GM12878 (cell line): ENCODE data around the gene ZBTB6.

ENCODE experiments used
- CBX3 ChIP-seq: fragments of 200-600 bp; sonication (generic); IDR thresholded peaks from 2 replicates; pipeline ENCODE4 v1.6.1; 2016; ENCODE audit warnings: low read depth, borderline replicate concordance
- CEBPB ChIP-seq, 2 experiments: fragments of 150-350 bp in 1 of 2; IDR thresholded peaks; 2 replicates each; pipeline ENCODE4 v1.6.1; 2012 to 2014; ENCODE audit warnings: low read depth in 2 of 2, low read length in 2 of 2, borderline replicate concordance in 1 of 2, inconsistent platforms in 1 of 2
- CREB1 ChIP-seq: IDR thresholded peaks from 2 replicates; pipeline ENCODE4 v1.6.1; 2012; ENCODE audit warnings: low read depth, mild to moderate bottlenecking, inconsistent platforms
- EZH2 ChIP-seq: IDR thresholded peaks from 2 replicates; pipeline ENCODE4 v1.6.1; 2012; ENCODE audit warnings: low read depth, mild to moderate bottlenecking, control low read depth, inconsistent platforms, low read length, borderline replicate concordance; ENCODE audit not compliant: control insufficient read depth
- GABPA ChIP-seq: IDR thresholded peaks from 2 replicates; pipeline ENCODE4 v1.6.1; 2014; ENCODE audit warnings: antibody characterized with exemption, low read depth, mild to moderate bottlenecking, inconsistent platforms
- POLR2A ChIP-seq: IDR thresholded peaks from 2 replicates; pipeline ENCODE4 v1.6.1; 2011; ENCODE audit warnings: low read depth, mild to moderate bottlenecking, low read length
- POU2F2 ChIP-seq: IDR thresholded peaks from 3 replicates; pipeline ENCODE4 v1.6.1; 2011; ENCODE audit warnings: low read depth, mild to moderate bottlenecking, low read length, borderline replicate concordance
- SIX5 ChIP-seq: IDR thresholded peaks from 2 replicates; pipeline ENCODE4 v1.6.1; 2011; ENCODE audit warnings: mild to moderate bottlenecking, low read depth, low read length, moderate library complexity; ENCODE audit not compliant: severe bottlenecking
- SP1 ChIP-seq: IDR thresholded peaks from one replicate; pipeline ENCODE4 v1.6.1; 2011; ENCODE audit warnings: low read depth, low read length
- TAF1 ChIP-seq: IDR thresholded peaks from 2 replicates; pipeline ENCODE4 v1.6.1; 2011; ENCODE audit warnings: mild to moderate bottlenecking, low read depth, low read length, borderline replicate concordance
- TF ChIP-seq, protein P1 (sequence below), 3 experiments: IDR thresholded peaks in 2 of 3; conservative IDR thresholded peaks in 1 of 3; 2 replicates each; pipeline ENCODE4 v1.5.1; 2011; ENCODE audit warnings: low read depth in 3 of 3, low read length in 3 of 3, mild to moderate bottlenecking in 3 of 3, control low read depth in 2 of 3, moderate library complexity in 2 of 3, inconsistent platforms in 1 of 3, mixed read lengths in 1 of 3; ENCODE audit not compliant: control insufficient read depth in 2 of 3, insufficient read depth in 1 of 3; ENCODE audit errors: extremely low read depth in 1 of 3
- TF ChIP-seq, protein P2 (sequence below): IDR thresholded peaks from 2 replicates; pipeline ENCODE4 v1.6.1; 2011; ENCODE audit warnings: low read depth, mild to moderate bottlenecking, low read length, moderate library complexity, borderline replicate concordance; ENCODE audit errors: extremely low read depth
- TF ChIP-seq, protein P3 (sequence below): fragments of 450-650 bp; formaldehyde crosslinking; IDR thresholded peaks from 2 replicates; pipeline ENCODE4 v1.5.0; 2022; ENCODE audit warnings: mild to moderate bottlenecking, missing genetic modification characterization
- TF ChIP-seq, protein P4 (sequence below): IDR thresholded peaks from 2 replicates; pipeline ENCODE4 v1.6.1; 2011; ENCODE audit warnings: low read depth, low read length, improper control_type of control experiment, borderline replicate concordance

DNA sequence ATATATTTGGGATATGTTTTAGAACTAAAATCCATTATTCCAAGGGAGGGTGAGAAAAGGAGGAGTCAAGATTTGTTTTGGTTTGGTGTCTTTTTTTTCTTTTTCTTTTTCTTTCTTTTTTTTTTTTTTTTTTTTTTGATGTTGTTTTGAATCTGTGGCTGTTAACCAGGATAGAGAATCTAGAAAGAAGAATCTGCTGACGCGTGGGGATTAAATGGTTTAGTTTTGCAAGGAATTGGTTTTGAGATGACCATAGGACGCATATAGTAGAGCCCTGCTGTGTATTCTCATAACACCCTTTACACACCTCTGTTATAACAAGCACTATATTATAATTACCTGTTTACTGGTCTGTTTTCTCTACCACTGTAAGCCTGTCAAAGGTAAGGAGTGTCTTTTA is 37.1 kb upstream of the ZBTB6 start:
- TF ChIP-seq GABPA, result no peak
- TF ChIP-seq, protein P1, sequence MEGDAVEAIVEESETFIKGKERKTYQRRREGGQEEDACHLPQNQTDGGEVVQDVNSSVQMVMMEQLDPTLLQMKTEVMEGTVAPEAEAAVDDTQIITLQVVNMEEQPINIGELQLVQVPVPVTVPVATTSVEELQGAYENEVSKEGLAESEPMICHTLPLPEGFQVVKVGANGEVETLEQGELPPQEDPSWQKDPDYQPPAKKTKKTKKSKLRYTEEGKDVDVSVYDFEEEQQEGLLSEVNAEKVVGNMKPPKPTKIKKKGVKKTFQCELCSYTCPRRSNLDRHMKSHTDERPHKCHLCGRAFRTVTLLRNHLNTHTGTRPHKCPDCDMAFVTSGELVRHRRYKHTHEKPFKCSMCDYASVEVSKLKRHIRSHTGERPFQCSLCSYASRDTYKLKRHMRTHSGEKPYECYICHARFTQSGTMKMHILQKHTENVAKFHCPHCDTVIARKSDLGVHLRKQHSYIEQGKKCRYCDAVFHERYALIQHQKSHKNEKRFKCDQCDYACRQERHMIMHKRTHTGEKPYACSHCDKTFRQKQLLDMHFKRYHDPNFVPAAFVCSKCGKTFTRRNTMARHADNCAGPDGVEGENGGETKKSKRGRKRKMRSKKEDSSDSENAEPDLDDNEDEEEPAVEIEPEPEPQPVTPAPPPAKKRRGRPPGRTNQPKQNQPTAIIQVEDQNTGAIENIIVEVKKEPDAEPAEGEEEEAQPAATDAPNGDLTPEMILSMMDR (IDR thresholded peaks at IDR 0.05 in 2 of 3, conservative IDR thresholded peaks at IDR 0.05 in 1 of 3; ENCODE audit: control insufficient read depth in 2 of 3, extremely low read depth in 1 of 3, insufficient read depth in 1 of 3, low read depth in 3 of 3, low read length in 3 of 3), result no peak
- TF ChIP-seq, protein P2, sequence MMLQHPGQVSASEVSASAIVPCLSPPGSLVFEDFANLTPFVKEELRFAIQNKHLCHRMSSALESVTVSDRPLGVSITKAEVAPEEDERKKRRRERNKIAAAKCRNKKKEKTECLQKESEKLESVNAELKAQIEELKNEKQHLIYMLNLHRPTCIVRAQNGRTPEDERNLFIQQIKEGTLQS, result no peak
- TF ChIP-seq CBX3, result no peak
- no peak for TF ChIP-seq POLR2A
- no peak for TF ChIP-seq SP1
- TF ChIP-seq EZH2, result no peak
- no peak for TF ChIP-seq SIX5
- TF ChIP-seq, protein P3, sequence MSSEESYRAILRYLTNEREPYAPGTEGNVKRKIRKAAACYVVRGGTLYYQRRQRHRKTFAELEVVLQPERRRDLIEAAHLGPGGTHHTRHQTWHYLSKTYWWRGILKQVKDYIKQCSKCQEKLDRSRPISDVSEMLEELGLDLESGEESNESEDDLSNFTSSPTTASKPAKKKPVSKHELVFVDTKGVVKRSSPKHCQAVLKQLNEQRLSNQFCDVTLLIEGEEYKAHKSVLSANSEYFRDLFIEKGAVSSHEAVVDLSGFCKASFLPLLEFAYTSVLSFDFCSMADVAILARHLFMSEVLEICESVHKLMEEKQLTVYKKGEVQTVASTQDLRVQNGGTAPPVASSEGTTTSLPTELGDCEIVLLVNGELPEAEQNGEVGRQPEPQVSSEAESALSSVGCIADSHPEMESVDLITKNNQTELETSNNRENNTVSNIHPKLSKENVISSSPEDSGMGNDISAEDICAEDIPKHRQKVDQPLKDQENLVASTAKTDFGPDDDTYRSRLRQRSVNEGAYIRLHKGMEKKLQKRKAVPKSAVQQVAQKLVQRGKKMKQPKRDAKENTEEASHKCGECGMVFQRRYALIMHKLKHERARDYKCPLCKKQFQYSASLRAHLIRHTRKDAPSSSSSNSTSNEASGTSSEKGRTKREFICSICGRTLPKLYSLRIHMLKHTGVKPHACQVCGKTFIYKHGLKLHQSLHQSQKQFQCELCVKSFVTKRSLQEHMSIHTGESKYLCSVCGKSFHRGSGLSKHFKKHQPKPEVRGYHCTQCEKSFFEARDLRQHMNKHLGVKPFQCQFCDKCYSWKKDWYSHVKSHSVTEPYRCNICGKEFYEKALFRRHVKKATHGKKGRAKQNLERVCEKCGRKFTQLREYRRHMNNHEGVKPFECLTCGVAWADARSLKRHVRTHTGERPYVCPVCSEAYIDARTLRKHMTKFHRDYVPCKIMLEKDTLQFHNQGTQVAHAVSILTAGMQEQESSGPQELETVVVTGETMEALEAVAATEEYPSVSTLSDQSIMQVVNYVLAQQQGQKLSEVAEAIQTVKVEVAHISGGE (CRISPR knock-in tag), result no peak
- TF ChIP-seq CREB1, result no peak
- no peak for TF ChIP-seq TAF1
- TF ChIP-seq POU2F2, result no peak
- TF ChIP-seq, protein P4, sequence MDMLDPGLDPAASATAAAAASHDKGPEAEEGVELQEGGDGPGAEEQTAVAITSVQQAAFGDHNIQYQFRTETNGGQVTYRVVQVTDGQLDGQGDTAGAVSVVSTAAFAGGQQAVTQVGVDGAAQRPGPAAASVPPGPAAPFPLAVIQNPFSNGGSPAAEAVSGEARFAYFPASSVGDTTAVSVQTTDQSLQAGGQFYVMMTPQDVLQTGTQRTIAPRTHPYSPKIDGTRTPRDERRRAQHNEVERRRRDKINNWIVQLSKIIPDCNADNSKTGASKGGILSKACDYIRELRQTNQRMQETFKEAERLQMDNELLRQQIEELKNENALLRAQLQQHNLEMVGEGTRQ, result no peak
- TF ChIP-seq CEBPB (IDR thresholded peaks at IDR 0.05; ENCODE audit: borderline replicate concordance in 1 of 2, low read depth in 2 of 2, low read length in 2 of 2), result no peak
